Breast epithelium (tissue), 4 donors: ENCODE data around the gene NDUFS3. TPM values are rescaled to one million over a fixed set of nuclear protein-coding genes. Genes with fewer than 3 reads are reported as not detected.

Source experiments
- DNase-seq, 2 donors: peaks; one replicate each; pipeline ENCODE4 v3.0.0-alpha.2; 2019; ENCODE audit warnings: low spot score in 2 of 2
- H3K27ac ChIP-seq, 2 donors: fragments of 200-600 bp; sonication (generic) in 1 of 2; one replicate each; pipeline ENCODE4 v1.5.1; 2016 to 2019; ENCODE audit warnings: mild to moderate bottlenecking in 1 of 2
- H3K27me3 ChIP-seq, 2 donors: fragments of 200-600 bp; sonication (generic) in 1 of 2; one replicate each; pipeline versions ENCODE4 v1.5.1 to v1.6.0; 2017 to 2019; ENCODE audit warnings: control low read depth in 1 of 2, mild to moderate bottlenecking in 1 of 2
- H3K36me3 ChIP-seq: fragments of 200-600 bp; one replicate; pipeline ENCODE4 v1.5.1; 2019
- H3K4me1 ChIP-seq, 2 donors: fragments of 200-600 bp; sonication (generic); one replicate each; pipeline ENCODE4 v1.5.1; 2016 to 2019; ENCODE audit warnings: control low read depth in 1 of 2
- H3K4me3 ChIP-seq, 3 donors: fragments of 200-600 bp; sonication (generic); 1 replicate in 2 of 3; 2 replicates in 1 of 3; pipeline ENCODE4 v1.5.1; 2016 to 2019; ENCODE audit warnings: mild to moderate bottlenecking in 3 of 3, moderate library complexity in 2 of 3
- H3K9me3 ChIP-seq, 2 donors: fragments of 200-600 bp; sonication (generic) in 1 of 2; one replicate each; pipeline ENCODE4 v1.5.1; 2016 to 2019; ENCODE audit warnings: control low read depth in 1 of 2
- CTCF ChIP-seq, 3 donors: fragments of 450-650 bp; IDR thresholded peaks; one replicate each; pipeline ENCODE4 v1.5.1; 2016 to 2017; ENCODE audit warnings: antibody characterized with exemption in 3 of 3, mild to moderate bottlenecking in 3 of 3, moderate library complexity in 3 of 3
- POLR2A ChIP-seq: fragments of 450-650 bp; IDR thresholded peaks from one replicate; pipeline ENCODE4 v1.6.1; 2016; ENCODE audit warnings: antibody characterized with exemption, mild to moderate bottlenecking, moderate library complexity
- POLR2AphosphoS5 ChIP-seq, 3 donors: sonication (generic); formaldehyde crosslinking; IDR thresholded peaks; one replicate each; pipeline ENCODE4 v1.6.1; 2017; ENCODE audit warnings: antibody characterized with exemption in 3 of 3
- intact Hi-C: fragments of 100-400 bp; cut with DNase I; formaldehyde crosslinking; loops from one replicate; pipeline ENCODE4 v1.15.1; 2023; ENCODE audit warnings: low total_unique reads
- total RNA-seq, 3 donors: library from RNA; depleted of rRNA; stranded (reverse); fragments of >200 nt; gene quantifications; one replicate each; pipeline ENCODE4 v1.1.0, GENCODE V29; 2016

Gene NDUFS3
- total RNA-seq, 3 donors from 2014 or later = 49.0 to 59.7 (median 49.2) TPM

GRCh38 chr11:47570651-47571356 lies 8.1 kb upstream of the NDUFS3 start:
- Histone ChIP-seq H3K27ac (no peak overlapping the region), H3K9me3 (no peaks in the 10 kb centered on the region), H3K36me3 (no peaks in the 10 kb centered on the region), H3K4me1 (no peaks in the 10 kb centered on the region), H3K4me3 (no peak overlapping the region), H3K27me3 (no peaks in the 10 kb centered on the region)
- DNase-seq = no peak
- TF ChIP-seq POLR2AphosphoS5 (IDR thresholded peaks at IDR 0.05) (no peak), POLR2A (no peak), CTCF (IDR thresholded peaks at IDR 0.05) (no peak)
- intact Hi-C loops = no loop called here

GRCh38 chr11:47571357-47571729 lies 7.5 kb upstream of the NDUFS3 start:
- Histone ChIP-seq H3K4me1 (no peaks in the 10 kb centered on the region), H3K4me3 (no peak overlapping the region), H3K36me3 (no peaks in the 10 kb centered on the region), H3K27ac (no peak overlapping the region), H3K9me3 (no peaks in the 10 kb centered on the region), H3K27me3 (no peaks in the 10 kb centered on the region)
- TF ChIP-seq CTCF (IDR thresholded peaks at IDR 0.05) (no peak), POLR2AphosphoS5 (IDR thresholded peaks at IDR 0.05) (no peak), POLR2A (no peak)
- no peak for DNase-seq
- intact Hi-C loops = no loop called here

- no peak for TF ChIP-seq POLR2A
- no peak for DNase-seq
- Histone ChIP-seq H3K9me3 (no peaks in the 10 kb centered on the region), H3K4me1 (peaks cover 0 to 3% of the 10 kb centered on the region in 2 donors), H3K4me3 (no peak overlapping the region), H3K36me3 (no peaks in the 10 kb centered on the region), H3K27me3 (no peaks in the 10 kb centered on the region), H3K27ac (no peak overlapping the region)
- intact Hi-C loops = no loop called here
Measured at GRCh38 chr11:47571895-47572294, 7.0 kb upstream of the NDUFS3 start.

- no peak for DNase-seq
- H3K36me3 ChIP-seq = no peaks in the 10 kb centered on the region
- H3K27ac ChIP-seq = peak overlapping the region; percentile 2 to 20
Measured at GRCh38 chr11:47572715-47573255, 6.1 kb upstream of the NDUFS3 start.

GRCh38 chr11:47573321-47573720 lies 5.6 kb upstream of the NDUFS3 start:
- no peaks in the 10 kb centered on the region for H3K36me3 ChIP-seq
- TF ChIP-seq CTCF (IDR thresholded peaks at IDR 0.05) (no peak), POLR2A (no peak), POLR2AphosphoS5 (IDR thresholded peaks at IDR 0.05) (no peak)
- DNase-seq = no peak
- intact Hi-C loops = no loop called here
- no peaks in the 10 kb centered on the region for H3K27me3 ChIP-seq
- H3K9me3 ChIP-seq = no peaks in the 10 kb centered on the region
- no peak overlapping the region for H3K4me3 ChIP-seq
- no peak overlapping the region for H3K27ac ChIP-seq
- H3K4me1 ChIP-seq = peaks cover 0 to 17% of the 10 kb centered on the region in 2 donors

More at GRCh38 chr11:47572715-47573255, 6.1 kb upstream of the NDUFS3 start:
- peaks cover 0 to 11% of the 10 kb centered on the region in 2 donors for H3K4me1 ChIP-seq
- H3K27me3 ChIP-seq = no peaks in the 10 kb centered on the region
- intact Hi-C loops = no loop called here
- H3K4me3 ChIP-seq = no peak overlapping the region
- TF ChIP-seq POLR2A (no peak), CTCF (IDR thresholded peaks at IDR 0.05) (no peak), POLR2AphosphoS5 (IDR thresholded peaks at IDR 0.05) (no peak)
- no peaks in the 10 kb centered on the region for H3K9me3 ChIP-seq
